IPS-18a (cell line): ENCODE data around the gene ARSH.
"Not testable (repeated sequence)": the region's sequence is repeated elsewhere in the genome, so short reads cannot be mapped to it uniquely, and the experiment has no call there.

Source experiments
- H3K27ac ChIP-seq: one replicate; pipeline ENCODE4 v1.5.1; 2013; ENCODE audit warnings: low read length
- H3K27me3 ChIP-seq: one replicate; pipeline ENCODE4 v1.6.1; 2013; ENCODE audit warnings: mild to moderate bottlenecking, low read length; ENCODE audit not compliant: control insufficient read depth, insufficient read depth
- H3K36me3 ChIP-seq: one replicate; pipeline ENCODE4 v1.6.1; 2013; ENCODE audit warnings: low read depth, low read length; ENCODE audit not compliant: control insufficient read depth
- H3K4me1 ChIP-seq: one replicate; pipeline ENCODE4 v1.6.1; 2013; ENCODE audit warnings: low read depth, low read length; ENCODE audit not compliant: control insufficient read depth
- H3K4me3 ChIP-seq: one replicate; pipeline ENCODE4 v1.5.1; 2013; ENCODE audit warnings: low read length
- H3K9ac ChIP-seq: one replicate; pipeline ENCODE4 v1.6.1; 2013; ENCODE audit warnings: mild to moderate bottlenecking, low read length, moderate library complexity
- H3K9me3 ChIP-seq: one replicate; pipeline ENCODE4 v1.6.1; 2013; ENCODE audit warnings: low read depth, low read length; ENCODE audit not compliant: control insufficient read depth

ARSH gene

DNA sequence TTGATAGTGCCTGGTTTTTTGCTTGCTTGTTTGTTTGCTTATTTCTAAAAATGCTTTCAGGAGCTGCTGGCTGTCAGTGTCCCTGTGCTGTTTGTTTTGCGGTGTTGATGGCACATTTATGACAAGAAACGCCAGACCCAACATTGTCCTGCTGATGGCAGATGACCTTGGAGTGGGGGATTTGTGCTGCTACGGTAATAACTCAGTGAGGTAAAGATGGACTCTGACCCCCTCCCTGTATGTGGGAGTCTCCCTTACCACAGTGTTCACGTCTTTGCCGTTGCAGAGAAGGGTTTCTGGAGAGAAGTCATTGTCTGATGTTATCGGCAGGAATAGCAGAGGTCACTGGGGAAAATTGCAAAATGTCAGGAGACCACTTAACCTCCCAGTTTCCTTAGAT lies at the start of gene ARSH:
Gene ARSH (plus strand): TSS at position 52 of the 400 bp plus-strand sequence. CDS start 67 bp downstream, at position 119.
- peaks cover 11% of the 10 kb centered on the region for H3K9me3 ChIP-seq
- H3K27me3 ChIP-seq = no peaks in the 10 kb centered on the region
- no peaks in the 10 kb centered on the region for H3K4me1 ChIP-seq

DNA sequence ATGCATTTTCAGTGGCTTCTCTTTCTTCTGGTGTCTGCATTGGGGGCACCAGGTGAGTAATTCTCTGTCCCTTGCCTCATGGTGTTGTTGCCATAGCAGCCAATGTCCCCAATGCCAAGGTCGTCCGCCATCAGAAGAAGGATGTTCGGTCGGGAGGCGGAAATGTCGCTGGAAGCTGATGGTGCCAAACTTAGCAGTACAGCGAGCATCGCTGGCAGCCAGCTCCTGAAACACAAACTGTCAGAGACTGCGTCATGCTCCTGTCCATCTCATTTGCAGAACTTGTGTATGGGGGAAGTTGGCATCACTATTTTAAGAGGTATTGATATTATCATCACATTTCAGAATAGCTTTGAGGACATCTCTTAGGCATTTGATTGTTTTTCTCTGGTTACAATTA lies 48.1 kb upstream of the ARSH start:
- Histone ChIP-seq H3K4me1 (peaks cover 28% of the 10 kb centered on the region), H3K4me3 (no peak overlapping the region), H3K36me3 (no peaks in the 10 kb centered on the region), H3K9ac (no peak overlapping the region), H3K27ac (no peak overlapping the region), H3K27me3 (no peaks in the 10 kb centered on the region), H3K9me3 (no peaks in the 10 kb centered on the region)

More for the DNA sequence above, at the start of gene ARSH:
- Histone ChIP-seq H3K27ac (no peak within 1 kb of the TSS), H3K36me3 (no peaks in the 10 kb centered on the region), H3K4me3 (no peak within 1 kb of the TSS), H3K9ac (no peak within 1 kb of the TSS)

DNA sequence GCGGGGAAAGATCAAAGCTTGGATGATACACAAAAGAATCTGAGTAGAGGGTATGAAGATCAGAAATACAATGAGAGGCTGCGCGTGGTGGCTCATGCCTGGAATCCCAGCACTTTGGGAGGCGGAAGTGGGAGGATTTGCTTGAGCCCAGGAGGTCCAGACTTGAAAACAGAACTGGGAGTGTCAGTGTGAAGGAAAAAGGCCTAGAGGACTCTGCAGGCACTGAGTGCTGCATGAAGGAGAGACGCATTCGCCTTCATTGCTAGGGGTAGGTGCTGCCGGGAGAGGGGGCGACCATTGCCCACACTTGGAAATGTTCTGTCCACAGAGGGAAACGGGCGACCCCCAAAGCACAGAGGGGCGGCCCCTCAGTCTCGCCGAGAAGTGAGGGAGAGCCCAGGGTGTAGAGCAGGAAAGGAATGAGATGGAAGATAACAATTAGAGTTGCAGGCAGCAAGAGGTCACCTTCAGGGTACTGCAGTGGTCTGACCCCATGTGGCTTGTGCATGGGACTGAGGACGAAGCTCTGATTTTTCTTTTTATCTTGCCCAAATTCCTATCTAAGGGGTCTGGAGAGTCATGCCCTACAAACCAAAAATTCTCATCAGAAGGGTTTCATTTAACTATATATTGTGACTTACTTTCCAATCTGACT lies 45.4 kb upstream of the ARSH start:
- Histone ChIP-seq H3K9ac (peak overlapping the region; percentile 13), H3K4me1 (peaks cover 40% of the 10 kb centered on the region), H3K4me3 (no peak overlapping the region), H3K27me3 (no peaks in the 10 kb centered on the region), H3K9me3 (no peaks in the 10 kb centered on the region), H3K36me3 (no peaks in the 10 kb centered on the region), H3K27ac (no peak overlapping the region)

DNA sequence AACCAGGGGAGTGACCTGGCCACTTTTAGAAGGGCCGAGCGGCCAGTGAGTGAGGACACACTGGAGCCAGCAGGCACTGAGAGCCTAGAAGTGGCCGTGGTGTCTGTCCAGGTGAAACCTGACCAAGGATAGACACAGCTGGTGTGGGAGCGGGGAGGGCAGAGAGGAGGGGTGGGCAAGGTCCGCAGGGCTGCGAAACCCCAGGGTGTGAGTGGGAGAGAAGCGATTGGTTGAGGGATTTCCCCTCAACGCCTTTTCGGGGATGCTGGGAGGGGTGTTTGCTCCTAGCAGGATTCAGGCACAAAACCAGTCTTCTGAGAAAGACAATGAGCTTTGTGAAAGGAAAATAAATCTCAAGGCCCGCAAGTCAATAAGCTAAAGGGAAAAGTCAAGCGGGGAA lies 44.0 kb upstream of the ARSH start:
- H3K4me3 ChIP-seq = peak overlapping the region; percentile 10
- no peaks in the 10 kb centered on the region for H3K9me3 ChIP-seq
- no peaks in the 10 kb centered on the region for H3K36me3 ChIP-seq
- peaks cover 40% of the 10 kb centered on the region for H3K4me1 ChIP-seq
- peak overlapping the region; percentile 55 for H3K27ac ChIP-seq
- no peak overlapping the region for H3K9ac ChIP-seq
- no peaks in the 10 kb centered on the region for H3K27me3 ChIP-seq

DNA sequence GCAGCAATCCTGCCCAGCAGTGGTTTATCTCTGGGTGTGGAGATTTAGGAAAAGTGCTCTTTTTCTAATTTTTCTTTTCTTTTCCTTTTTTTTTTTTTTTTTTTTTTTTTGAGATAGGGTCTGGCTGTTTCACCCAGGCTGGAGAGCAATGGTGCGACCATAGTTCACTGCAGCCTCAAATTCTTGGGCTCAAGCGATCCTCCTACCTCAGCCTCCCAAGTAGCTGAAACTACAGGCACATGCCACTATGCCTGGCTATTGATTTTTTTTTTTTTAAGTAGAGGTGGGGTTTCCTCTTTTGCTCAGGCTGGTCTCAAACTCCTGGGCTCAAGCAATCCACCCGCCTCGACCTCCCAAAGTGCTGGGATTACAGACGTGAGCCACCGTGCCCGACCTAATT lies 42.9 kb upstream of the ARSH start:
- peaks cover 48% of the 10 kb centered on the region for H3K4me1 ChIP-seq
- H3K9me3 ChIP-seq, H3K36me3 ChIP-seq, H3K27me3 ChIP-seq, H3K9ac ChIP-seq: not testable (repeated sequence)
- peak overlapping the region; percentile 55 for H3K27ac ChIP-seq
- H3K4me3 ChIP-seq = peak overlapping the region; percentile 39

DNA sequence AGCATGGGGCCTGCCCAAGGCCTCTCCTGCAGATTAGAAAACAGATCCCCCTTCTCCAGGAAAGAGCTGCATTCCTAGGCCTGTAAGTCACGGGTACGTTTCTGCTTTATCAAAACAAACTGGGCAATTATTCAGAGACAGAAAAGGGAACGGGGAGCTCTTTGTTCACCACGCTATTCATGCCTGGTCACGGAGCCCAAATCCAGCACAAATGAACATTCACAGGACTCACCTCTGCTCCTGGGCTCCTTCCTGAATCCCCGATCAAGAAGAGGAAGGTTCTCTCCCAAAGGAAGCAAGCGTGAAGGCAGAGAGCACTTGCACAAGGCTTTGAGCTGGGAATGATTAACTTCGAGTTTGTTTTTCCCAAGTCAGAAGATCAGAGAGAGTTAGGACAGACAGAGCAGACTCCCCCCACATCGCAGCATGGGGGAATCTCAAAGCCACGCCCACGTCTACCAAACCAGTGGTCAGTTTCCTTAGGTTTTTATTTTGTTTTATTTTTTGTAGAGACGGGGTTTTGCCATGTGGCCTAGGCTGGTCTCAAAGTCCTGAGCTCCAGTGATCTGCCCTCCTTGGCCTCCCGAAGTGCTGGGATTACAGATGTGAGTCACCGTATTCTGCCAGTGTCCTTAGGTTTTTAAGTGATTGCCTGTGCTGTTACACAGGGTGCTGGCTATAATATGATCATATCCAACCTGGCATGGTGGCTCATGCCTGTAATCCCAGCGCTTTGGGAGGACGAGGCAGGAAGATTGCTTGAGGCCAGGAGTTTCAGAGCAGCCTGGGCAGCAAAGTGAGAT lies 42.2 kb upstream of the ARSH start:
- not testable (repeated sequence) for H3K27me3 ChIP-seq, H3K9me3 ChIP-seq, H3K4me3 ChIP-seq, H3K36me3 ChIP-seq
- H3K27ac ChIP-seq = peak overlapping the region; percentile 12
- H3K4me1 ChIP-seq = peaks cover 53% of the 10 kb centered on the region
- H3K9ac ChIP-seq = peak overlapping the region; percentile 26

- H3K9me3 ChIP-seq = no peaks in the 10 kb centered on the region
- H3K36me3 ChIP-seq = no peaks in the 10 kb centered on the region
- H3K27me3 ChIP-seq = no peaks in the 10 kb centered on the region
- H3K4me1 ChIP-seq = peaks cover 47% of the 10 kb centered on the region
- no peak overlapping the region for H3K27ac ChIP-seq
- H3K4me3 ChIP-seq = no peak overlapping the region
- no peak overlapping the region for H3K9ac ChIP-seq
These were observed 40.4 kb upstream of the ARSH start for GRCh38 chrX:2965965-2966364.

- peaks cover 39% of the 10 kb centered on the region for H3K4me1 ChIP-seq
- H3K4me3 ChIP-seq = no peak overlapping the region
- H3K27me3 ChIP-seq = no peaks in the 10 kb centered on the region
- no peak overlapping the region for H3K27ac ChIP-seq
- H3K9ac ChIP-seq = no peak overlapping the region
- H3K9me3 ChIP-seq = no peaks in the 10 kb centered on the region
- H3K36me3 ChIP-seq = no peaks in the 10 kb centered on the region
These were observed 39.3 kb upstream of the ARSH start for GRCh38 chrX:2967012-2967411.

- Histone ChIP-seq H3K9me3 (no peaks in the 10 kb centered on the region), H3K9ac (no peak overlapping the region), H3K36me3 (no peaks in the 10 kb centered on the region), H3K4me1 (peaks cover 34% of the 10 kb centered on the region), H3K27ac (no peak overlapping the region), H3K27me3 (no peaks in the 10 kb centered on the region), H3K4me3 (no peak overlapping the region)
These were observed 38.8 kb upstream of the ARSH start for GRCh38 chrX:2967584-2967983.

DNA sequence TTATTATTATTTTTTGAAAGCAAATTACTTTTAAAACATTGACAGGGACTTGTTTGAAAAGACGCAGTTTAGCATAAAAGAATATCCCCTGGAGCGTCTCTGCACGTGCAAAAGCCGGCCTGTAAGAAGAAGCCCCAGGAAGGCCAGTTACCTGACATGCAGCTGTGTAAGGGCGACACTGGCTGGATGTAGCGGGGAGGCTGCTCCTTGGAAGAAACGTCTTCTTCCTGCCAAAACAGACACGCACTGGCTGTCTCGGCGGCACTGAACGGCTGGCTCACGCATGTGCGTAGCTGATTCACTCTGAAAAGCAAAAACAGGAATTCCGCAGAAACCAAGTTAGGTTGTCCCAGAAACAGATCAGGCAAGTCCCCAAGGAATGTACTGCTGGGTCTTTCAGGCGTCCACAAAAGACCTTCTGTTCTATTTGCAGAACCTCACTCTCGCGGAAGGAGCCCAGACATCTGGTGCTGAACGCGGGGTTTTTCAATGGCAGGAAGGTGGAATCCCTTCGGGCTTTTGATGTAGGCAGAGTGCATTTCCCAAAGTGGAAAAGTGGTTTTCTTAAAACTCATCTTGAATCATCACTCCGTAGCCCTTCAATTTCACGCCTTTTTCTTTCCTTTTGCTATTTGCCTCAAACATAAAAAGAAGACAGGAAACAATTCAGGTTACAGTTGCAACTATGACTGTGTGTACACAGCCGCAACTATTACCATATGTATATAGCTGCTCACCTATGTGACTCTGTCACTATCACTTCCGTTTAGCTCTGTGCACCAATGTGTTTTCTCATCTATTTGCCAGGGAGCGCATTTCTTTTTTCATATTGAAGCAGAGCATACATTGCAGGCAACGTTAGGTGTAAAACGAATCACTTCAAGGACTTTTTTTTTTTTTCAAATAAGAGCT lies 38.1 kb upstream of the ARSH start:
- H3K9me3 ChIP-seq = no peaks in the 10 kb centered on the region
- no peak overlapping the region for H3K4me3 ChIP-seq
- H3K36me3 ChIP-seq = no peaks in the 10 kb centered on the region
- no peaks in the 10 kb centered on the region for H3K27me3 ChIP-seq
- H3K4me1 ChIP-seq = peaks cover 27% of the 10 kb centered on the region
- peak overlapping the region; percentile 43 for H3K27ac ChIP-seq
- H3K9ac ChIP-seq = peak overlapping the region; percentile 30

DNA sequence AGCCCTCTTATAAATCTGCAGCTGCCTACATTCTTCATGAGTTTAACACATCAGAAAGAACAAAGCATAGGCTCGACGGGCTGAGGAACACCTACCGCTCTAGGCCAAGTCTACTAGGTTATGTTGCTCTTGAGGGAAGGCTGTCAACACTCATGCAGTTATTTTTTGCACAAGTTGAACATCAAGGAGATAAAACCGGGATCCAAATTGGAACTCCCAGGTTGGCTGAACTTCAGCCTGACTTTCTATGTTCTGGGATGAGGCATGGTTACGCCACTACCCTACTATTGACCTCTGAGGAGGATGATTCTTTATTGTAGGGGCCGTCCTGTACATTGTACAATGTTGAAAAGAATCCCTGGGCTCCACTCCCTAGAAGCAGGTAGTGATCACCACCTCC lies 37.3 kb upstream of the ARSH start:
- H3K36me3 ChIP-seq = no peaks in the 10 kb centered on the region
- no peak overlapping the region for H3K4me3 ChIP-seq
- H3K27me3 ChIP-seq = no peaks in the 10 kb centered on the region

More for the DNA sequence above, 37.3 kb upstream of the ARSH start:
- Histone ChIP-seq H3K9me3 (no peaks in the 10 kb centered on the region), H3K4me1 (peaks cover 26% of the 10 kb centered on the region), H3K9ac (no peak overlapping the region), H3K27ac (no peak overlapping the region)
